Natural killer cell treated with Interleukin-12 subunit alpha and Interleukin-12 subunit beta and Interleukin-15 and Interleukin-18, amount 100 ng/mL, for 72 hours (primary cell): ENCODE results near the gene PARK7. TPM values are rescaled to one million over a fixed set of nuclear protein-coding genes. Genes with fewer than 3 reads are reported as not detected.

Experiments
- ATAC-seq, 2 donors: fragments of 150-1000 bp; cut with Tn5 transposase in 1 of 2; sonication (Bioruptor Pico), chemical (Tn5 transposase) in 1 of 2; 2 replicates each; pipeline ENCODE4 v1.10.0; 2021
- DNase-seq: peaks from one replicate; pipeline ENCODE4 v3.0.0; 2022; ENCODE audit warnings: low spot score
- H3K27ac Mint-ChIP-seq, 2 donors: 1 replicate in 1 of 2; 2 replicates in 1 of 2; pipeline ENCODE4 v1.8.0; 2022; ENCODE audit warnings: mixed read lengths in 2 of 2, mild to moderate bottlenecking in 1 of 2, moderate library complexity in 1 of 2
- H3K27me3 Mint-ChIP-seq, 2 donors: 1 replicate in 1 of 2; 2 replicates in 1 of 2; pipeline ENCODE4 v1.8.0; 2022; ENCODE audit warnings: mixed read lengths in 2 of 2
- H3K36me3 Mint-ChIP-seq: one replicate; pipeline ENCODE4 v1.8.0; 2022; ENCODE audit warnings: mixed read lengths
- H3K4me1 Mint-ChIP-seq, 2 donors: 1 replicate in 1 of 2; 2 replicates in 1 of 2; pipeline ENCODE4 v1.8.0; 2022; ENCODE audit warnings: low read depth in 2 of 2, mixed read lengths in 2 of 2, mild to moderate bottlenecking in 1 of 2
- H3K4me3 Mint-ChIP-seq: one replicate; pipeline ENCODE4 v1.8.0; 2022; ENCODE audit warnings: mixed read lengths
- H3K9me3 Mint-ChIP-seq: 2 replicates; pipeline ENCODE4 v1.8.0; 2022; ENCODE audit warnings: mixed read lengths
- total RNA-seq, 2 donors: library from RNA; stranded (reverse); gene quantifications; one replicate each; pipeline ENCODE4 v1.2.3, GENCODE V29; 2022

PARK7 gene
- total RNA-seq, 2 donors from 2014 or later = 417 to 446 TPM

- Mint-ChIP-seq H3K27me3 (no peaks in the 10 kb centered on the region), H3K36me3 (peaks cover 13% of the 10 kb centered on the region), H3K4me1 (peaks cover 8 to 21% of the 10 kb centered on the region in 2 donors), H3K9me3 (no peaks in the 10 kb centered on the region), H3K4me3 (no peak overlapping the region), H3K27ac (no peak overlapping the region)
- ATAC-seq (no peak), DNase-seq (no peak)
Observed at GRCh38 chr1:7995437-7995836, 33.9 kb downstream of the PARK7 start.

- no peaks in the 10 kb centered on the region for H3K9me3 Mint-ChIP-seq
- no peak overlapping the region for H3K27ac Mint-ChIP-seq
- H3K27me3 Mint-ChIP-seq = no peaks in the 10 kb centered on the region
- H3K36me3 Mint-ChIP-seq = no peaks in the 10 kb centered on the region
- H3K4me3 Mint-ChIP-seq = no peak overlapping the region
- DNase-seq = no peak
- no peak for ATAC-seq
- no peaks in the 10 kb centered on the region for H3K4me1 Mint-ChIP-seq
Observed at GRCh38 chr1:8002329-8002910, 40.9 kb downstream of the PARK7 start.

- DNase-seq (no peak), ATAC-seq (no peak)
- no peak overlapping the region for H3K27ac Mint-ChIP-seq
- no peaks in the 10 kb centered on the region for H3K27me3 Mint-ChIP-seq
- no peak overlapping the region for H3K4me3 Mint-ChIP-seq
- no peaks in the 10 kb centered on the region for H3K4me1 Mint-ChIP-seq
- no peaks in the 10 kb centered on the region for H3K36me3 Mint-ChIP-seq
- H3K9me3 Mint-ChIP-seq = no peaks in the 10 kb centered on the region
Observed at GRCh38 chr1:8002921-8003320, 41.4 kb downstream of the PARK7 start.

GRCh38 chr1:8003438-8004112, 42.1 kb downstream of the PARK7 start:
- H3K4me3 Mint-ChIP-seq = no peak overlapping the region
- no peaks in the 10 kb centered on the region for H3K4me1 Mint-ChIP-seq
- no peak overlapping the region for H3K27ac Mint-ChIP-seq
- no peaks in the 10 kb centered on the region for H3K27me3 Mint-ChIP-seq
- ATAC-seq (no peak), DNase-seq (no peak)
- no peaks in the 10 kb centered on the region for H3K9me3 Mint-ChIP-seq
- H3K36me3 Mint-ChIP-seq = no peaks in the 10 kb centered on the region

GRCh38 chr1:8004113-8004802, 42.7 kb downstream of the PARK7 start:
- no peaks in the 10 kb centered on the region for H3K9me3 Mint-ChIP-seq
- ATAC-seq (no peak), DNase-seq (no peak)
- no peaks in the 10 kb centered on the region for H3K4me1 Mint-ChIP-seq
- no peaks in the 10 kb centered on the region for H3K27me3 Mint-ChIP-seq
- no peak overlapping the region for H3K27ac Mint-ChIP-seq
- no peaks in the 10 kb centered on the region for H3K36me3 Mint-ChIP-seq
- no peak overlapping the region for H3K4me3 Mint-ChIP-seq

GRCh38 chr1:8004803-8005573, 43.5 kb downstream of the PARK7 start:
- Mint-ChIP-seq H3K9me3 (no peaks in the 10 kb centered on the region), H3K36me3 (no peaks in the 10 kb centered on the region), H3K27ac (no peak overlapping the region), H3K27me3 (no peaks in the 10 kb centered on the region), H3K4me3 (no peak overlapping the region), H3K4me1 (no peaks in the 10 kb centered on the region)
- no peak for DNase-seq
- no peak for ATAC-seq

GRCh38 chr1:8006037-8006963, 44.8 kb downstream of the PARK7 start:
- no peak overlapping the region for H3K27ac Mint-ChIP-seq
- H3K4me1 Mint-ChIP-seq = no peaks in the 10 kb centered on the region
- H3K4me3 Mint-ChIP-seq = no peak overlapping the region
- DNase-seq (no peak), ATAC-seq (no peak)
- no peaks in the 10 kb centered on the region for H3K9me3 Mint-ChIP-seq
- H3K27me3 Mint-ChIP-seq = no peaks in the 10 kb centered on the region
- H3K36me3 Mint-ChIP-seq = no peaks in the 10 kb centered on the region

GRCh38 chr1:8009043-8010002, 47.8 kb downstream of the PARK7 start:
- Mint-ChIP-seq H3K4me3 (no peak overlapping the region), H3K36me3 (no peaks in the 10 kb centered on the region), H3K27me3 (no peaks in the 10 kb centered on the region), H3K27ac (no peak overlapping the region), H3K9me3 (no peaks in the 10 kb centered on the region), H3K4me1 (no peaks in the 10 kb centered on the region)
- no peak for ATAC-seq
- DNase-seq = no peak

GRCh38 chr1:8010080-8010664, 48.7 kb downstream of the PARK7 start:
- Mint-ChIP-seq H3K4me3 (no peak overlapping the region), H3K36me3 (no peaks in the 10 kb centered on the region), H3K4me1 (peaks cover 0 to 2% of the 10 kb centered on the region in 2 donors), H3K27ac (no peak overlapping the region), H3K27me3 (no peaks in the 10 kb centered on the region), H3K9me3 (no peaks in the 10 kb centered on the region)
- ATAC-seq = no peak
- no peak for DNase-seq

GRCh38 chr1:8011016-8011415, 49.5 kb downstream of the PARK7 start:
- DNase-seq = no peak
- Mint-ChIP-seq H3K27me3 (peaks cover 0 to 3% of the 10 kb centered on the region in 2 donors), H3K4me3 (no peak overlapping the region), H3K4me1 (peaks cover 0 to 5% of the 10 kb centered on the region in 2 donors), H3K27ac (no peak overlapping the region), H3K9me3 (no peaks in the 10 kb centered on the region), H3K36me3 (no peaks in the 10 kb centered on the region)
- ATAC-seq = no peak

- Mint-ChIP-seq H3K27ac (no peak overlapping the region), H3K36me3 (no peaks in the 10 kb centered on the region)
Observed at GRCh38 chr1:8011923-8012858, 50.7 kb downstream of the PARK7 start.

More at GRCh38 chr1:8011923-8012858, 50.7 kb downstream of the PARK7 start:
- no peak overlapping the region for H3K4me3 Mint-ChIP-seq
- peaks cover 0 to 5% of the 10 kb centered on the region in 2 donors for H3K4me1 Mint-ChIP-seq
- peaks cover 0 to 9% of the 10 kb centered on the region in 2 donors for H3K27me3 Mint-ChIP-seq
- ATAC-seq (no peak), DNase-seq (no peak)
- no peaks in the 10 kb centered on the region for H3K9me3 Mint-ChIP-seq
